ENCODE data around the gene TMEM86B.

GRCh38 chr19:55208880-55209692 lies 19.5 kb downstream of the TMEM86B start, which contains the start of gene PTPRH:
- no peak for TF ChIP-seq CTCF (IDR thresholded peaks at IDR 0.05)
- TF ChIP-seq EP300 (IDR thresholded peaks at IDR 0.05) = no peak
- TF ChIP-seq POLR2A (IDR thresholded peaks at IDR 0.05) = no peak
- TF ChIP-seq POLR2AphosphoS5 (IDR thresholded peaks at IDR 0.05) = no peak
